ENCODE results near the gene CHPT1.
A peak's percentile ranks its signal among the peaks of the same experiment; 100 is the strongest.
"Not testable (repeated sequence)": the region's sequence is repeated elsewhere in the genome, so short reads cannot be mapped to it uniquely, and the experiment has no call there.

Gene CHPT1

DNA sequence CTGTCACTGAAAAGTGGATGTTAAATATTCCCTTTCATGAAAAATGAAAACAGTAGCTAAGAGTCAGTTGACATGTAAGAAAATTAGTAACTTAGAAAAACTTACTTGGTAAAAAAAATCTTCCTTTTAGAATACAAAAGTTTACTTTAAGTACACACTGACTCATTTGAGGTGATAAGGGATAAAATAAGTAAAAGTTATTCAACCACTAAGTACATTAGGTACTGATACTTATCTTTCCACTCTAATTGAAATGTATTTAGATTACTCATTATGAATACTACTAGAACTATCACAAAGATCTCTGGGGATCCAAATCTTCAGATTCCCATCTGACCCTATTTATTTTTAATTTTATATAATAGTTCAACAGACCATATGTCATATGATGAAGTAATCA, 29.7 kb downstream of the CHPT1 start:
- no peak for DNase-seq

DNA sequence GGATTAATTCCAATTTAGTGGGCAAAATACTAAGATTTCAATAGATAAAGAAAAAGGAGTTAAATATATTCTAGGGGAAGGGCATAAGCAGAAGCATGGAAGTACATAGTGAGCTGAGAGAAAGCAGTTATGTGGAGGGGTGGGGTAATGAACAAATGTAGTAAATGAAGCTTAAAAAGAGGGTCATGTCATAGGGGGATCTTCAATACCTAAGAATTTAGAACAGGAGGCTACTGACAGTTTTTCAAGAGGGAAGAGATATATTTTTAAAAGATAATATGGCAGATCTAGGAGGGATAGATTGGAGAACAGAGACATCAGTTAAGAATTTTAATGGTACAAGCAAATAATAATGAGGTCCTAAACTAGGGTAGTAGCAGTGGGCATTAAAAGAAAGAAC, 32.4 kb downstream of the CHPT1 start:
- no peak for DNase-seq

DNA sequence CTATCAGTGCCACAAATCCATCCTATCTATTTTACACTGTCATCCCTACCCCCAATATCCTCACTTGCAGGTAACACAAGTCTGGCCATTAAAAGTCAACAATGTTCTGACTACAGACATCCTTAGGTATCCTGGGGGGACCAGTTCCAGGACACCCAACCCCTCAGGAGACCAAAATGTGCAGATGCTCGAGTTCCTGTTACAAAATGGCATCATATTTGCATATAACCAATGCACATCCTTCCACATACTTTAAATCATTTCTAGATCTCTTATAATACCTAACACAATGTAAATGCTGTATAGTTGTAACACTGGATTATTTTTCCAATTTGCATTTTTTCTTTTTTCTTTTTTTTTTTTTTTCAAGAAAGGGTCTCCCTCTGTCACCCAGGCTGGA, 34.9 kb downstream of the CHPT1 start:
- no peak for DNase-seq

DNA sequence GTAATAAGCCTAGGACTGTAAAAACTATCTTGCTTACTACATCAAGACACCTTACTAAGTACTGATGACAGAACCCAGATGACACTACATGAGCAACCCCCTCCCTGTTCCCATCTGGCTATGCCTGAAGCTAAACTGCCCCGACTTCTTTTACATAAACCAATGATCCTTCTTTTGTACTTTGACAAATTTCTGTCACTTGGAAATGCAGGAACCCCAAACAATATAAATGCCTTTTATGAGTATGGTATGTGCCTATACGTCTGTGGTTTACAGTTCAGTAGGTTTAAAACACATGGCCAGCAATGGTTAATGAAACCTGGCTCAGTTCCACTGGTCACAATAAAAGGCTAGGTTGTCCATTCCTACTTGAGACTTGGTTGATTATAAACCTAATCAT, 35.7 kb downstream of the CHPT1 start:
- DNase-seq: no peak

DNA sequence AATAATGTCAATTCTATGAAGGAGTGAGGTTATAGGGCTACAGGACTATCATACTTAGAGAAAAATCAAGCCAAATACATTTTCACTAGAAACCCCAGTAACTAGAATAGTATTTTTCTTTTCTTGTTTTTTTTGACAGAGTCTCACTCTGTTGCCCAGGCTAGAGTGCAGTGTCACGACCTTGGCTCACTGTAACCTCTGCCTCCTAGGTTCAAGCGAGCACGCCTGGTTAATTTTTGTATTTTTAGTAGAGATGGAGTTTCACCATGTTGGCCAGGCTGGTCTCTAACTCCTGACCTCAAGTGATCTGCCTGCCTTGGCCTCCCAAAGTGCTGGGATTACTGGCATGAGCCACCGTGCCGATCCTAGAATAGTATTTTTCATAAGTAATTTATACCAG, 37.0 kb downstream of the CHPT1 start:
- DNase-seq: not testable (repeated sequence)

DNA sequence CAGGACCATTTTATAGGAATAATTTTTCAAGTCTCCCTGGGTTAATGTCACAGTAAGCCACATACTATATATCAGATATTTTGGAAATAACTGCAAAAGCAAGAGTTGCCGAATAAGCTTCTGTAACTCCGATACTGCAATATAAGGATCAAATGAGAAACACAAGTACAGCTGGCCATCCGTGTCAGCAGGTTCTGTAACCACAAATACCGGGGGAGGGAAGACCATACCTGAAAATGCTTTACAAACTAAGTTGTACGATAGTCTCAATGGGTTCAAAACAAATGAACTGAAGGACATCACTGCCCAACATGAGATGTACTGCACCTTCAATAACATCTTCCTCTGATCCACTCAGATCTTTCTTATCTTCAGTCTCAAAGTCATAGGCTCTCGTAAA, 40.0 kb downstream of the CHPT1 start:
- DNase-seq: no peak

GRCh38 chr12:101738920-101739665, 41.7 kb downstream of the CHPT1 start, which contains the start of gene SYCP3:
TSS of gene SYCP3 (minus strand) at chr12:101739462. CDS start at chr12:101737935, 1,527 bp downstream.
- DNase-seq: no peak

DNA sequence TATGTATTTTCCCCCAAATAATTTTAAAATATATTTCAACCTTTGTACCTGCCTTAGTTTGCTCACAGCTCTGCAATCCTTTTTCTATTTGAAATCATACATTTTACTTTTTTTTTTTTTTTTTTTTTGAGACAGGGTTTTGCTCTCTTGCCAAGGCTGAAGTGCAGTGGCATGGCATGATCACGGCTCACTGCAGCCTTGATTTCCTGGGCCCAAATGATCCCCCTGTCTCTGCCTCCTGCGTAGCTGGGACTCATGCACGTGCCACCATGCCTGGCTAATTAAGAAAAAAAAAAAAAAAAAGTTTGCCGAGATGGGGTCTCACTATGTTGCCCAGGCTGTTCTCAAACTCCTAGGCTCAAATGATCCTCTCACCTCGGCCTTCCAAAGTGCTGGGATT, 43.1 kb downstream of the CHPT1 start:
- DNase-seq: no peak

GRCh38 chr12:101740980-101741379, 43.5 kb downstream of the CHPT1 start:
- DNase-seq: no peak

GRCh38 chr12:101743242-101743641, 45.8 kb downstream of the CHPT1 start:
- DNase-seq: no peak

GRCh38 chr12:101743724-101744472, 46.5 kb downstream of the CHPT1 start:
- no peak for DNase-seq

- DNase-seq: no peak
Observed at GRCh38 chr12:101745481-101745880, 48.0 kb downstream of the CHPT1 start.

- no peak for DNase-seq
Observed at GRCh38 chr12:101746196-101746595, 48.8 kb downstream of the CHPT1 start.

GRCh38 chr12:101746661-101747060, 49.2 kb downstream of the CHPT1 start:
- no peak for DNase-seq

DNA sequence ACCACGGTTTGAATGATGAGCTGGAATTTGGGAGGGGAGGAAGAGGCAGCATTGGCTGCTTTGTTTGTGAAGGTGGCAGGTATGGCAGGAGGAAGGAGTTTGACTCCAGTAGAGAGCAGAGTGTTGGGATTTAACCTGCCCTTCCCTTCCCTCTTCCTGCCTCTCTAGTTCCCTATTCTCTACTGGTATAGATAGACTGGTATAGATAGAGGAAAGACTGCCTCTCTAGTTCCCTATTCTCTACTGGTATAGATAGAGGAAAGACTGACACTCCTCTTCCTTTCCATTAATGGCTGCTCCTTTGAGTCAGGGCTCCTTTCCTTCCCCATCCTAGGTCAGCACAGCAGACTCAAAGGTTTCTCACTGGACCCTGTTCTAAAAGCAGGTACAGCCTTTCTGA, 50.3 kb downstream of the CHPT1 start:
- no peak for DNase-seq

DNA sequence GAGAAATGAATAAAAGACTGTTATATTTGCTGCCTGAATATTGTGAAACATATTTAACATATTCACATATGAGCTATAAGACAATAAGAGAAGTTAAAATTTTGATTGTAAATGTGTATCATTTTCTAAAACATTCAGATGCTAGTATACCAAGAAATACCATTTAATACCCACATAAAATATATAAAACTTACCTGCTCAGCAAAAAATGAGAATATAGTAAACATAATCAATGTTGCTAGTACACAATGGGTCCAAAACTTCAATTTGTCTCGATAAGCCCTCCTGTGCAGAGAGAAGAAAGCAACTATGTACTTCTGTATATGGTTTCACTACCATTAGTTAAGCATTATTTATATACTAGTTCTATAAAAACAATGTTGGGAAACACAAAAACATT, 51.5 kb downstream of the CHPT1 start:
- DNase-seq: no peak

- no peak for DNase-seq
Observed at GRCh38 chr12:101749657-101750056, 52.2 kb downstream of the CHPT1 start.

DNA sequence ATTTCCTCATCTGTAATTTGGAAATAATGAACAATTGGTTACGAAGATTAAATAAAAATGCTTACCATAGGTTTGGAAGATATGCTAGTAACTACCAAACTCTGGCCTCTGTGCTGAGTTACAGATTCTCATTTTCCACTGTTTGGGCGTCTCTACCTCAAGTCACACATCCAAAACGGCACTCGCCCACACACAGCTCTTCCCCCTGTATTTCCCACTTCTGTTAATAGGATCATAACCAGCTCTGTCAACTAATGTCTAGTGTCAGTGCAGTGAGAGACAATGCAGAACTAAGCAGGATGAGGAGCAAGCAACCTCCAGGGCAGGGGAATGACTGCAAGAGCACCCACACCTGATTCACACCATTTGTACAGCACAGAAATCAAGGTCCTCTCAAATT, 52.7 kb downstream of the CHPT1 start:
- DNase-seq: no peak

DNA sequence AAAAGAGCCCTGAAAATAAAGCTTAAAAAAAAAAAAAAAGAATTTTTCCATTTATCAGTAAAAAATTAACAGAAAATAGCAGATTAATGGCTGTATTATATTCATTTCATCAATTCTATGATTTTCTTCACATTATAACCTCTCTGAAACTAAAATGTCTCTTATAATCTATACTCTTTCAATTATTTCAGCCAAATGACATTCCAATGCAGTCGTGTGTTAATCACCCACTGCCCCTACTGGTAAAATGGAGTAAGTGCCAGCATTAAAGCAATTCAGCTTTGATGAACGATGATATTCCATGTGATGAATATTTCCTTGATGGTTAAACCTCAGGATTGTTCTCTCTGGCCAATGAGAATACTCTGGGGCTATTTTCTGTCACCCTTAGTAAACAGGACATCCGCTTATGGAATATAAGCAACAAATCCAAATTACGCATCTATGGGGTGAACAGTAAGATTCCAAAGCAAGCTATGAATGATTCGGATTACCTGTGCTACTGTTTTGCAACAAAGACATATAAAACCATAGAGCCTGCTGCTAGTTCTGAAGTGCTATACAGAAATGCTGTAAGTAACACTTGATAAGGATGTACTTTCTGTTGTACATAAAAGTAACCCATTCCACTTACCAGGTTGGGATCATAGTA, 62.1 kb downstream of the CHPT1 start:
- DNase-seq: peak; percentile 44

DNA sequence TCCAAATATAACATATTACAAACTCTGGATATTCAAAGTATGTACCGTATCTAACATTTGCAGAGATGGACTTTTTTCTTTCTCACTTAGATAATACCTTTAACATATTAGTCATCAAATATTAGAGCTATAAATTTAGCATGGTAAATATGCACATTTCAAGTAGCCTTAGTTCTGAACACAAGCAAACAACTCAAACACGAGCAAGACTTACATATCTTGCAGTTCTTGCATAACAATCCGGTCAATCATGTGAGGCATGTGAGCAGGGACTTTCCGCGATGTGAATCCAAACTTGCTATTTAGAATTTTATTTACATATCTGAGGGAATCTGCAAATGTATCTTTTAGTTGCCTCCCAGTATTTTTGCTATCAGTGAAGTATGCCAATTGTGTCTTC, 63.9 kb downstream of the CHPT1 start:
- no peak for DNase-seq

- no peak for DNase-seq
Observed at GRCh38 chr12:101761781-101762180, 64.3 kb downstream of the CHPT1 start.

GRCh38 chr12:101763246-101763931, 65.9 kb downstream of the CHPT1 start:
- DNase-seq: no peak
